Measurements from ENCODE around the gene IGSF8.
A peak's percentile ranks its signal among the peaks of the same experiment; 100 is the strongest.

IGSF8 gene

GRCh38 chr1:160097911-160098851 lies at the start of gene IGSF8:
TSS of gene IGSF8 (minus strand) at chr1:160098619. CDS start at chr1:160098472, 147 bp downstream.
- POLR2A ChIA-PET, result interaction anchor here (1.0 to 2.1 kb wide), 7 partner anchors 11 to 305 kb away, joined by 3 to 11 read pairs (median 4); no protein-coding TSS in a partner anchor
- peak within 1 kb of the TSS; percentile 48 for H3K4me3 ChIP-seq (ENCODE audit: low read depth, low read length)
- H3K36me3 ChIP-seq (ENCODE audit: control insufficient read depth in 2 of 2, insufficient read depth in 1 of 2, low read length in 2 of 2), result peaks cover 0 to 7% of the 10 kb centered on the region in 2 experiments; a peak in 1 of 3 replicates
- no peaks in the 10 kb centered on the region for H3K9me3 ChIP-seq (ENCODE audit: control insufficient read depth, insufficient read depth, low read depth, low read length)
- H3K4me1 ChIP-seq (ENCODE audit: control insufficient read depth, insufficient read depth, low read length), result peaks cover 4% of the 10 kb centered on the region
- CTCF ChIA-PET, result interaction anchor here (0.6 to 5.1 kb wide), 17 partner anchors 12 to 319 kb away, joined by 3 to 64 read pairs (median 4); partner anchors contain the start of gene PEX19
- peak within 1 kb of the TSS; percentile 25; the same call in 1 of the 2 replicates for H3K27ac ChIP-seq (ENCODE audit: extremely low read depth, low read depth, low read length)
- TF ChIP-seq ZNF560 (tag by site-specific recombination; IDR thresholded peaks at IDR 0.05; ENCODE audit: borderline replicate concordance) (no peak), KLF8 (tag by site-specific recombination; IDR thresholded peaks at IDR 0.05) (0 out of 2 replicates have a peak, but pooled peaks have one; percentile 13), ZNF76 (tag by site-specific recombination; IDR thresholded peaks at IDR 0.05; ENCODE audit: borderline replicate concordance, low read depth) (no peak), ZNF248 (tag by site-specific recombination; IDR thresholded peaks at IDR 0.05) (no peak), INSM2 (tag by site-specific recombination; IDR thresholded peaks at IDR 0.05) (no peak; the same call in 1 of the 2 replicates), MZF1 (tag by site-specific recombination; IDR thresholded peaks at IDR 0.05; ENCODE audit: borderline replicate concordance) (no peak), PRDM4 (tag by site-specific recombination; IDR thresholded peaks at IDR 0.05) (no peak), ZFP69B (tag by site-specific recombination; IDR thresholded peaks at IDR 0.05) (no peak), ZNF521 (tag by site-specific recombination; IDR thresholded peaks at IDR 0.05) (no peak), ZFHX2 (tag by site-specific recombination; conservative IDR thresholded peaks at IDR 0.05) (peak; percentile 72), ZNF548 (tag by site-specific recombination; IDR thresholded peaks at IDR 0.05) (no peak), ZNF544 (tag by site-specific recombination; IDR thresholded peaks at IDR 0.05) (no peak), SP7 (tag by site-specific recombination; IDR thresholded peaks at IDR 0.05) (no peak), ZNF530 (tag by site-specific recombination; IDR thresholded peaks at IDR 0.05; ENCODE audit: low read depth) (no peak), ZNF169 (tag by site-specific recombination; IDR thresholded peaks at IDR 0.05) (no peak), ZNF670 (tag by site-specific recombination; IDR thresholded peaks at IDR 0.05; ENCODE audit: low read depth) (no peak)
- TF ChIP-seq, protein P1, sequence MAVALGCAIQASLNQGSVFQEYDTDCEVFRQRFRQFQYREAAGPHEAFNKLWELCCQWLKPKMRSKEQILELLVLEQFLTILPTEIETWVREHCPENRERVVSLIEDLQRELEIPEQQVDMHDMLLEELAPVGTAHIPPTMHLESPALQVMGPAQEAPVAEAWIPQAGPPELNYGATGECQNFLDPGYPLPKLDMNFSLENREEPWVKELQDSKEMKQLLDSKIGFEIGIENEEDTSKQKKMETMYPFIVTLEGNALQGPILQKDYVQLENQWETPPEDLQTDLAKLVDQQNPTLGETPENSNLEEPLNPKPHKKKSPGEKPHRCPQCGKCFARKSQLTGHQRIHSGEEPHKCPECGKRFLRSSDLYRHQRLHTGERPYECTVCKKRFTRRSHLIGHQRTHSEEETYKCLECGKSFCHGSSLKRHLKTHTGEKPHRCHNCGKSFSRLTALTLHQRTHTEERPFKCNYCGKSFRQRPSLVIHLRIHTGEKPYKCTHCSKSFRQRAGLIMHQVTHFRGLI (tag by site-specific recombination; IDR thresholded peaks at IDR 0.05), result 0 out of 2 replicates have a peak, but pooled peaks have one; percentile 4
- TF ChIP-seq, protein P2, sequence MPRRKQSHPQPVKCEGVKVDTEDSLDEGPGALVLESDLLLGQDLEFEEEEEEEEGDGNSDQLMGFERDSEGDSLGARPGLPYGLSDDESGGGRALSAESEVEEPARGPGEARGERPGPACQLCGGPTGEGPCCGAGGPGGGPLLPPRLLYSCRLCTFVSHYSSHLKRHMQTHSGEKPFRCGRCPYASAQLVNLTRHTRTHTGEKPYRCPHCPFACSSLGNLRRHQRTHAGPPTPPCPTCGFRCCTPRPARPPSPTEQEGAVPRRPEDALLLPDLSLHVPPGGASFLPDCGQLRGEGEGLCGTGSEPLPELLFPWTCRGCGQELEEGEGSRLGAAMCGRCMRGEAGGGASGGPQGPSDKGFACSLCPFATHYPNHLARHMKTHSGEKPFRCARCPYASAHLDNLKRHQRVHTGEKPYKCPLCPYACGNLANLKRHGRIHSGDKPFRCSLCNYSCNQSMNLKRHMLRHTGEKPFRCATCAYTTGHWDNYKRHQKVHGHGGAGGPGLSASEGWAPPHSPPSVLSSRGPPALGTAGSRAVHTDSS (tag by site-specific recombination; IDR thresholded peaks at IDR 0.05), result no peak
- TF ChIP-seq, protein P3, sequence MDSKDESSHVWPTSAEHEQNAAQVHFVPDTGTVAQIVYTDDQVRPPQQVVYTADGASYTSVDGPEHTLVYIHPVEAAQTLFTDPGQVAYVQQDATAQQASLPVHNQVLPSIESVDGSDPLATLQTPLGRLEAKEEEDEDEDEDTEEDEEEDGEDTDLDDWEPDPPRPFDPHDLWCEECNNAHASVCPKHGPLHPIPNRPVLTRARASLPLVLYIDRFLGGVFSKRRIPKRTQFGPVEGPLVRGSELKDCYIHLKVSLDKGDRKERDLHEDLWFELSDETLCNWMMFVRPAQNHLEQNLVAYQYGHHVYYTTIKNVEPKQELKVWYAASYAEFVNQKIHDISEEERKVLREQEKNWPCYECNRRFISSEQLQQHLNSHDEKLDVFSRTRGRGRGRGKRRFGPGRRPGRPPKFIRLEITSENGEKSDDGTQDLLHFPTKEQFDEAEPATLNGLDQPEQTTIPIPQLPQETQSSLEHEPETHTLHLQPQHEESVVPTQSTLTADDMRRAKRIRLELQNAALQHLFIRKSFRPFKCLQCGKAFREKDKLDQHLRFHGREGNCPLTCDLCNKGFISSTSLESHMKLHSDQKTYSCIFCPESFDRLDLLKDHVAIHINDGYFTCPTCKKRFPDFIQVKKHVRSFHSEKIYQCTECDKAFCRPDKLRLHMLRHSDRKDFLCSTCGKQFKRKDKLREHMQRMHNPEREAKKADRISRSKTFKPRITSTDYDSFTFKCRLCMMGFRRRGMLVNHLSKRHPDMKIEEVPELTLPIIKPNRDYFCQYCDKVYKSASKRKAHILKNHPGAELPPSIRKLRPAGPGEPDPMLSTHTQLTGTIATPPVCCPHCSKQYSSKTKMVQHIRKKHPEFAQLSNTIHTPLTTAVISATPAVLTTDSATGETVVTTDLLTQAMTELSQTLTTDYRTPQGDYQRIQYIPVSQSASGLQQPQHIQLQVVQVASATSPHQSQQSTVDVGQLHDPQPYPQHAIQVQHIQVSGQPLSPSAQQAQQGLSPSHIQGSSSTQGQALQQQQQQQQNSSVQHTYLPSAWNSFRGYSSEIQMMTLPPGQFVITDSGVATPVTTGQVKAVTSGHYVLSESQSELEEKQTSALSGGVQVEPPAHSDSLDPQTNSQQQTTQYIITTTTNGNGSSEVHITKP (tag by site-specific recombination; IDR thresholded peaks at IDR 0.05), result no peak
- TF ChIP-seq, protein P4, sequence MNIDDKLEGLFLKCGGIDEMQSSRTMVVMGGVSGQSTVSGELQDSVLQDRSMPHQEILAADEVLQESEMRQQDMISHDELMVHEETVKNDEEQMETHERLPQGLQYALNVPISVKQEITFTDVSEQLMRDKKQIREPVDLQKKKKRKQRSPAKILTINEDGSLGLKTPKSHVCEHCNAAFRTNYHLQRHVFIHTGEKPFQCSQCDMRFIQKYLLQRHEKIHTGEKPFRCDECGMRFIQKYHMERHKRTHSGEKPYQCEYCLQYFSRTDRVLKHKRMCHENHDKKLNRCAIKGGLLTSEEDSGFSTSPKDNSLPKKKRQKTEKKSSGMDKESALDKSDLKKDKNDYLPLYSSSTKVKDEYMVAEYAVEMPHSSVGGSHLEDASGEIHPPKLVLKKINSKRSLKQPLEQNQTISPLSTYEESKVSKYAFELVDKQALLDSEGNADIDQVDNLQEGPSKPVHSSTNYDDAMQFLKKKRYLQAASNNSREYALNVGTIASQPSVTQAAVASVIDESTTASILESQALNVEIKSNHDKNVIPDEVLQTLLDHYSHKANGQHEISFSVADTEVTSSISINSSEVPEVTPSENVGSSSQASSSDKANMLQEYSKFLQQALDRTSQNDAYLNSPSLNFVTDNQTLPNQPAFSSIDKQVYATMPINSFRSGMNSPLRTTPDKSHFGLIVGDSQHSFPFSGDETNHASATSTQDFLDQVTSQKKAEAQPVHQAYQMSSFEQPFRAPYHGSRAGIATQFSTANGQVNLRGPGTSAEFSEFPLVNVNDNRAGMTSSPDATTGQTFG (tag by site-specific recombination; IDR thresholded peaks at IDR 0.05; ENCODE audit: borderline replicate concordance), result no peak
